ENCODE measurements around the gene DUSP14.

DNA sequence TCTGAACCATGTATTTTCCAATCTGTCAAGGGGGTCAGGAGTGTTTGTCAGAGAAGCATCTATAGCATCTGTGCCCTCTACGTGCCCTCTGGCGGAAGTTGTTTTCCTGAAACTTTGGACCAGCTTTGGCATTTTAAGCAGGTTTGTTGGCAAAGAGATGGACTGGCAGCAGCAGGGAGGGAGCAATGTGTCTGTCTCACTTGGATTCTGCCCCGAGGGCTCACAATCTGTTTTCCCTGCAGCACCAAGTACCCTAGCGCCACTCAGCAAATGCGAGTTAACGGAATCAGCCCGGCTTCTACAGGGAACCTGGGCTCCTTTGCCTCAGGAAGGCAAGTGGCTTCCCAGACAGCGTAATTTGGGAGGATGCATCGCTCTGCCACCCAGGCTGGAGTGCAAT lies 17.4 kb downstream of the DUSP14 start:
- TF ChIP-seq CTCF (IDR thresholded peaks at IDR 0.05) (no peak), POLR2A (IDR thresholded peaks at IDR 0.05) (no peak)
